ENCODE data around the gene DRAXIN.

DNA sequence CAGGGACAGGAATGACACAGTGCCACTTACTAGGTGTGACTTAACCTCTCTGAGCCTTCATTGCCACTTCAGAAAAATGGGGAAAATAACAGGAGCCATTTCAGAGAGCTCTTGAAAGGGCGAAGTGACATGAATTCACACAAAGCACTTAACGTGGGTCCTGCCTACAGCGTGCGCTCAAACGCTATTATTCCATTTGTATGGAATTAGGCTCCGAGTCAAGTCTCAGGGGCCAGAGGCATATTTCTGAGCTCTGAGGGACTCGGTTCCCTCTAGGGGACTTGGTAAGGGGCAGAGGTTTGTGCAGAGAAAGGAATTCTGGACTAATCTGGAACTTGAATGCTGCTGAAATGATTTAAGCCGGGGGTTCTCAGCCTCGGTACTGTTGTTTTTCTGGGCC, 14.1 kb downstream of the DRAXIN start:
- TF ChIP-seq, protein P1, sequence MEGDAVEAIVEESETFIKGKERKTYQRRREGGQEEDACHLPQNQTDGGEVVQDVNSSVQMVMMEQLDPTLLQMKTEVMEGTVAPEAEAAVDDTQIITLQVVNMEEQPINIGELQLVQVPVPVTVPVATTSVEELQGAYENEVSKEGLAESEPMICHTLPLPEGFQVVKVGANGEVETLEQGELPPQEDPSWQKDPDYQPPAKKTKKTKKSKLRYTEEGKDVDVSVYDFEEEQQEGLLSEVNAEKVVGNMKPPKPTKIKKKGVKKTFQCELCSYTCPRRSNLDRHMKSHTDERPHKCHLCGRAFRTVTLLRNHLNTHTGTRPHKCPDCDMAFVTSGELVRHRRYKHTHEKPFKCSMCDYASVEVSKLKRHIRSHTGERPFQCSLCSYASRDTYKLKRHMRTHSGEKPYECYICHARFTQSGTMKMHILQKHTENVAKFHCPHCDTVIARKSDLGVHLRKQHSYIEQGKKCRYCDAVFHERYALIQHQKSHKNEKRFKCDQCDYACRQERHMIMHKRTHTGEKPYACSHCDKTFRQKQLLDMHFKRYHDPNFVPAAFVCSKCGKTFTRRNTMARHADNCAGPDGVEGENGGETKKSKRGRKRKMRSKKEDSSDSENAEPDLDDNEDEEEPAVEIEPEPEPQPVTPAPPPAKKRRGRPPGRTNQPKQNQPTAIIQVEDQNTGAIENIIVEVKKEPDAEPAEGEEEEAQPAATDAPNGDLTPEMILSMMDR (IDR thresholded peaks at IDR 0.05; ENCODE audit: poor library complexity, severe bottlenecking): no peak
- TF ChIP-seq SMC3 (conservative IDR thresholded peaks at IDR 0.05; ENCODE audit: poor library complexity) (no peak), EZH2 (IDR thresholded peaks at IDR 0.05; ENCODE audit: borderline replicate concordance, insufficient read depth, low read length, poor library complexity, severe bottlenecking) (no peak), EP300 (conservative IDR thresholded peaks at IDR 0.05; ENCODE audit: poor library complexity, severe bottlenecking) (no peak), TAF1 (IDR thresholded peaks at IDR 0.05; ENCODE audit: low read depth) (no peak), MXI1 (conservative IDR thresholded peaks at IDR 0.05; ENCODE audit: poor library complexity, severe bottlenecking) (no peak)

All from neural cell (in vitro differentiated cells).